Body of pancreas (tissue), 4 donors: ENCODE results near the gene MT1HL1. TPM values are rescaled to one million over a fixed set of nuclear protein-coding genes. Genes with fewer than 3 reads are reported as not detected.

Source experiments
- ATAC-seq: fragments of 150-250 bp; one replicate; pipeline ENCODE4 v1.9.1; 2016
- DNase-seq, 4 donors: peaks; one replicate each; pipeline ENCODE4 v3.0.0-alpha.2; 2019
- H3K27ac ChIP-seq, 4 donors: fragments of 200-600 bp; sonication (generic); 1 replicate in 3 of 4; 2 replicates in 1 of 4; pipeline versions ENCODE4 v1.5.1 to v1.6.1; 2016 to 2019; ENCODE audit warnings: mild to moderate bottlenecking in 1 of 4, mixed read lengths in 1 of 4, moderate library complexity in 1 of 4
- H3K27me3 ChIP-seq, 2 donors: fragments of 200-600 bp; sonication (generic); one replicate each; pipeline ENCODE4 v1.6.0; 2016; ENCODE audit warnings: mild to moderate bottlenecking in 1 of 2
- H3K36me3 ChIP-seq, 2 donors: fragments of 200-600 bp; sonication (generic); replicated peaks in 1 of 2; 2 replicates each; pipeline ENCODE4 v1.5.1; 2016; ENCODE audit warnings: low read depth in 2 of 2; ENCODE audit not compliant: insufficient read depth in 1 of 2
- H3K4me1 ChIP-seq: fragments of 200-600 bp; sonication (generic); one replicate; pipeline ENCODE4 v1.6.0; 2016
- H3K4me3 ChIP-seq, 2 donors: fragments of 200-600 bp; sonication (generic); 1 replicate in 1 of 2; 2 replicates in 1 of 2; pipeline ENCODE4 v1.5.1; 2016 to 2019
- H3K9me3 ChIP-seq, 3 donors: fragments of 200-600 bp; sonication (generic); 1 replicate in 2 of 3; 2 replicates in 1 of 3; pipeline ENCODE4 v1.5.1; 2016
- CTCF ChIP-seq, 7 experiments: fragments of 450-650 bp in 4 of 7; fragments of 200-600 bp in 3 of 7; sonication (generic) in 3 of 7; IDR thresholded peaks; one replicate each; pipeline ENCODE4 v1.5.1; 2016 to 2019; ENCODE audit warnings: antibody characterized with exemption in 7 of 7
- POLR2A ChIP-seq, 3 donors: fragments of 450-650 bp; IDR thresholded peaks; one replicate each; pipeline ENCODE4 v1.6.1; 2016; ENCODE audit warnings: antibody characterized with exemption in 3 of 3, mild to moderate bottlenecking in 2 of 3
- WGBS, 2 donors: methylation state at CpG; one replicate each; pipeline ENCODE4 v1.1.5; 2017; 5-methylcytosine and 5-hydroxymethylcytosine counted together
- intact Hi-C: fragments of 100-400 bp; cut with DNase I; formaldehyde crosslinking; loops from one replicate; pipeline ENCODE4 v1.15.1; 2023
- total RNA-seq, 2 donors: library from RNA; depleted of rRNA; stranded (reverse); fragments of >200 nt; gene quantifications; one replicate each; pipeline ENCODE4 v1.1.0, GENCODE V29; 2016

MT1HL1 gene
- total RNA-seq, 2 donors from 2014 or later, result not detected

GRCh38 chr1:237025358-237026074 lies 21.3 kb upstream of the MT1HL1 start:
- Histone ChIP-seq H3K4me3 (no peak overlapping the region), H3K4me1 (peaks cover 6% of the 10 kb centered on the region), H3K27me3 (no peaks in the 10 kb centered on the region), H3K27ac (no peak overlapping the region), H3K9me3 (no peaks in the 10 kb centered on the region), H3K36me3 (no peaks in the 10 kb centered on the region)
- no peak for ATAC-seq
- TF ChIP-seq CTCF (IDR thresholded peaks at IDR 0.05) (no peak), POLR2A (IDR thresholded peaks at IDR 0.05) (no peak)
- no peak for DNase-seq
- WGBS, 2 donors, result 90 to 96% methylated on average over 8 to 10 of the region's 10 CpGs
- intact Hi-C loops, result no loop called here

- Histone ChIP-seq H3K27ac (no peak overlapping the region), H3K9me3 (no peaks in the 10 kb centered on the region), H3K4me1 (peaks cover 1% of the 10 kb centered on the region), H3K4me3 (no peak overlapping the region), H3K36me3 (no peaks in the 10 kb centered on the region), H3K27me3 (no peaks in the 10 kb centered on the region)
- no peak for ATAC-seq
- intact Hi-C loops, result no loop called here
- no peak for DNase-seq
- no peak for TF ChIP-seq POLR2A (IDR thresholded peaks at IDR 0.05)
- no peak for TF ChIP-seq CTCF (IDR thresholded peaks at IDR 0.05)
Observed at GRCh38 chr1:237018896-237019295, 14.7 kb upstream of the MT1HL1 start.

GRCh38 chr1:237016626-237017025 lies 12.4 kb upstream of the MT1HL1 start:
- DNase-seq, result no peak
- Histone ChIP-seq H3K27me3 (no peaks in the 10 kb centered on the region), H3K4me1 (peaks cover 19% of the 10 kb centered on the region), H3K27ac (no peak overlapping the region), H3K36me3 (no peaks in the 10 kb centered on the region), H3K4me3 (no peak overlapping the region), H3K9me3 (no peaks in the 10 kb centered on the region)
- TF ChIP-seq CTCF (IDR thresholded peaks at IDR 0.05) (no peak), POLR2A (IDR thresholded peaks at IDR 0.05) (no peak)
- 54 to 67% methylated on average over 1 of the region's 1 CpG for WGBS, 2 donors
- intact Hi-C loops, result no loop called here
- no peak for ATAC-seq

DNA sequence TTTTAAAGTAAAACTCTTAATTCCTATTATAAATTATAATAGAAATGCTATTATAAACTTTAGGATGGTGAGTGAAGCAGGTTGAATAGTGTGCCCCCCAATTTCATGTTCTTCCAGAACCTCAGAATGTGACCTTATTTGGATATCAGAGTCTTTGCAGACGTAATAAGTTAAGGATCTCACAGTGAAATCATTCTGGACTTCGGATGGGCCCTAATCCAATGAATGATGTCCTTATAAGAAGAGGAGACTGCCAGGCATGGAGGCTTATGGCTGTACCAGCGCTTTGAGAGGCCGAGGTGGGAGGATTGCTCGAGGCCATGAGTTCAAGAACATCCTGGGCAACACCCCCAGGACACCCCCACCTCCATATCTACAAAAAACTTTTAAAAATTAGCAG lies 9.4 kb upstream of the MT1HL1 start:
- Histone ChIP-seq H3K9me3 (no peaks in the 10 kb centered on the region), H3K4me3 (no peak overlapping the region), H3K27me3 (no peaks in the 10 kb centered on the region), H3K27ac (peak overlapping the region in 3 of 4 donors; percentile 59 to 81 (median 71)), H3K36me3 (no peaks in the 10 kb centered on the region), H3K4me1 (peaks cover 19% of the 10 kb centered on the region)
- ATAC-seq, result no peak
- WGBS, 2 donors, result 74 to 80% methylated on average over 5 of the region's 5 CpGs
- DNase-seq, result no peak
- no peak for TF ChIP-seq CTCF (IDR thresholded peaks at IDR 0.05)
- no peak for TF ChIP-seq POLR2A (IDR thresholded peaks at IDR 0.05)
- intact Hi-C loops, result no loop called here

- 11 to 12% methylated on average over 15 of the region's 15 CpGs for WGBS, 2 donors
- intact Hi-C loops, result no loop called here
- DNase-seq (peak; percentile 90 to 96 (median 92)), ATAC-seq (peak; percentile 93)
- Histone ChIP-seq H3K36me3 (no peaks in the 10 kb centered on the region), H3K4me1 (peaks cover 19% of the 10 kb centered on the region), H3K27ac (peak overlapping the region; percentile 59 to 81 (median 72)), H3K27me3 (no peaks in the 10 kb centered on the region), H3K4me3 (no peak overlapping the region), H3K9me3 (no peaks in the 10 kb centered on the region)
- TF ChIP-seq POLR2A (IDR thresholded peaks at IDR 0.05), result peak in 1 of 3 donors; percentile 42
- no peak for TF ChIP-seq CTCF (IDR thresholded peaks at IDR 0.05)
Observed at GRCh38 chr1:237012788-237013383, 8.6 kb upstream of the MT1HL1 start.
